C4-2B (cell line): ENCODE data around the gene PCDHGA11.

Experiments used
- ZFX ChIP-seq: fragments of 450-650 bp; IDR thresholded peaks from 2 replicates; pipeline ENCODE4 v1.6.1; 2017
- TF ChIP-seq, protein P1 (sequence below): fragments of 450-650 bp; conservative IDR thresholded peaks from 2 replicates; pipeline ENCODE4 v1.5.1; 2017; ENCODE audit warnings: mild to moderate bottlenecking

- TF ChIP-seq, protein P1, sequence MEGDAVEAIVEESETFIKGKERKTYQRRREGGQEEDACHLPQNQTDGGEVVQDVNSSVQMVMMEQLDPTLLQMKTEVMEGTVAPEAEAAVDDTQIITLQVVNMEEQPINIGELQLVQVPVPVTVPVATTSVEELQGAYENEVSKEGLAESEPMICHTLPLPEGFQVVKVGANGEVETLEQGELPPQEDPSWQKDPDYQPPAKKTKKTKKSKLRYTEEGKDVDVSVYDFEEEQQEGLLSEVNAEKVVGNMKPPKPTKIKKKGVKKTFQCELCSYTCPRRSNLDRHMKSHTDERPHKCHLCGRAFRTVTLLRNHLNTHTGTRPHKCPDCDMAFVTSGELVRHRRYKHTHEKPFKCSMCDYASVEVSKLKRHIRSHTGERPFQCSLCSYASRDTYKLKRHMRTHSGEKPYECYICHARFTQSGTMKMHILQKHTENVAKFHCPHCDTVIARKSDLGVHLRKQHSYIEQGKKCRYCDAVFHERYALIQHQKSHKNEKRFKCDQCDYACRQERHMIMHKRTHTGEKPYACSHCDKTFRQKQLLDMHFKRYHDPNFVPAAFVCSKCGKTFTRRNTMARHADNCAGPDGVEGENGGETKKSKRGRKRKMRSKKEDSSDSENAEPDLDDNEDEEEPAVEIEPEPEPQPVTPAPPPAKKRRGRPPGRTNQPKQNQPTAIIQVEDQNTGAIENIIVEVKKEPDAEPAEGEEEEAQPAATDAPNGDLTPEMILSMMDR: no peak
- no peak for TF ChIP-seq ZFX
These were observed 32.2 kb upstream of the PCDHGA11 start for GRCh38 chr5:141388661-141389060.
